Measurements from ENCODE around the gene VAV3.

The VAV3 gene

GRCh38 chr1:107575226-107575625 is 389.8 kb downstream of the VAV3 start:
- no peak for TF ChIP-seq CTCF (IDR thresholded peaks at IDR 0.05; ENCODE audit: extremely low read depth, insufficient read depth, missing control alignments)
- no peak for DNase-seq (ENCODE audit: low spot score)
- in situ Hi-C loops (cut with MboI; ENCODE audit: low pct_unique_long_range_greater_than_20kb, low sequenced_read_pairs, unreplicated experiment): no loop called here

- TF ChIP-seq CTCF (IDR thresholded peaks at IDR 0.05; ENCODE audit: extremely low read depth, insufficient read depth, missing control alignments): no peak
- in situ Hi-C loops (cut with MboI; ENCODE audit: low pct_unique_long_range_greater_than_20kb, low sequenced_read_pairs, unreplicated experiment): no loop called here
Measured at GRCh38 chr1:107574044-107574443, 390.9 kb downstream of the VAV3 start.

GRCh38 chr1:107572674-107573211 is 392.2 kb downstream of the VAV3 start:
- no peak for TF ChIP-seq CTCF (IDR thresholded peaks at IDR 0.05; ENCODE audit: extremely low read depth, insufficient read depth, missing control alignments)
- in situ Hi-C loops (cut with MboI; ENCODE audit: low pct_unique_long_range_greater_than_20kb, low sequenced_read_pairs, unreplicated experiment): no loop called here
- DNase-seq (ENCODE audit: low spot score): no peak

More at GRCh38 chr1:107574044-107574443, 390.9 kb downstream of the VAV3 start:
- no peak for DNase-seq (ENCODE audit: low spot score)

GRCh38 chr1:107570768-107571167 is 394.2 kb downstream of the VAV3 start:
- DNase-seq (ENCODE audit: low spot score): no peak
- TF ChIP-seq CTCF (IDR thresholded peaks at IDR 0.05; ENCODE audit: extremely low read depth, insufficient read depth, missing control alignments): no peak
- in situ Hi-C loops (cut with MboI; ENCODE audit: low pct_unique_long_range_greater_than_20kb, low sequenced_read_pairs, unreplicated experiment): no loop called here

GRCh38 chr1:107563441-107563840 is 401.5 kb downstream of the VAV3 start:
- DNase-seq (ENCODE audit: low spot score): no peak
- no peak for TF ChIP-seq CTCF (IDR thresholded peaks at IDR 0.05; ENCODE audit: extremely low read depth, insufficient read depth, missing control alignments)
- in situ Hi-C loops (cut with MboI; ENCODE audit: low pct_unique_long_range_greater_than_20kb, low sequenced_read_pairs, unreplicated experiment): no loop called here

GRCh38 chr1:107559881-107560280 is 405.1 kb downstream of the VAV3 start:
- DNase-seq (ENCODE audit: low spot score): no peak
- in situ Hi-C loops (cut with MboI; ENCODE audit: low pct_unique_long_range_greater_than_20kb, low sequenced_read_pairs, unreplicated experiment): no loop called here
- TF ChIP-seq CTCF (IDR thresholded peaks at IDR 0.05; ENCODE audit: extremely low read depth, insufficient read depth, missing control alignments): no peak

GRCh38 chr1:107557095-107557494 is 407.9 kb downstream of the VAV3 start:
- TF ChIP-seq CTCF (IDR thresholded peaks at IDR 0.05; ENCODE audit: extremely low read depth, insufficient read depth, missing control alignments): no peak
- in situ Hi-C loops (cut with MboI; ENCODE audit: low pct_unique_long_range_greater_than_20kb, low sequenced_read_pairs, unreplicated experiment): no loop called here
- DNase-seq (ENCODE audit: low spot score): no peak

All from GM13977 (cell line).